Measurements from ENCODE around the gene ADAMTS13. TPM values are rescaled to one million over a fixed set of nuclear protein-coding genes. Genes with fewer than 3 reads are reported as not detected.

The ADAMTS13 gene
- total and polyA plus RNA-seq, 9 of the 15 experiments (the other 6 are each of a cell fraction or from before 2014, with no cell fraction given) = 0.03 to 0.20 (median 0.04) TPM; not detected in 4

GRCh38 chr9:133459476-133460404, 37.6 kb downstream of the ADAMTS13 start, which contains the start of gene CACFD1 (continued):
- TF ChIP-seq ATF3 (IDR thresholded peaks at IDR 0.05) (no peak), ATF3 (CRISPR knock-in tag; conservative IDR thresholded peaks at IDR 0.05) (no peak), RBM25 (IDR thresholded peaks at IDR 0.05; ENCODE audit: low read depth, low read length, severe bottlenecking) (no peak), ZNF764 (CRISPR knock-in tag; IDR thresholded peaks at IDR 0.05; ENCODE audit: low read depth) (no peak), NR2C2 (CRISPR knock-in tag; IDR thresholded peaks at IDR 0.05) (no peak), NR2C2 (tag; IDR thresholded peaks at IDR 0.05) (no peak; the same call in 1 of the 2 replicates), ZNF778 (CRISPR knock-in tag; IDR thresholded peaks at IDR 0.05) (no peak), SAP30 (IDR thresholded peaks at IDR 0.05; ENCODE audit: borderline replicate concordance, insufficient read depth, low read depth, low read length, poor library complexity, severe bottlenecking) (no peak), SRSF3 (IDR thresholded peaks at IDR 0.05; ENCODE audit: insufficient read depth, low read length) (no peak), ZNF143 (CRISPR knock-in tag; IDR thresholded peaks at IDR 0.05) (peak; percentile 82), NBN (IDR thresholded peaks at IDR 0.05; ENCODE audit: low read depth) (no peak), TRIM24 (IDR thresholded peaks at IDR 0.05) (no peak), SMARCB1 (IDR thresholded peaks at IDR 0.05; ENCODE audit: insufficient read length, low read depth) (no peak), GATAD2A (IDR thresholded peaks at IDR 0.05) (peak; percentile 46; the same call in 1 of the 2 replicates), ATF1 (CRISPR knock-in tag; IDR thresholded peaks at IDR 0.05) (no peak), ATF1 (tag; IDR thresholded peaks at IDR 0.05) (peak; percentile 44), ZNF644 (tag; IDR thresholded peaks at IDR 0.05; ENCODE audit: low read depth) (no peak), ZNF57 (CRISPR knock-in tag; IDR thresholded peaks at IDR 0.05) (no peak), ZBTB7A (IDR thresholded peaks at IDR 0.05; ENCODE audit: borderline replicate concordance, control insufficient read depth, low read depth, low read length) (peak; percentile 92), CREB1 (IDR thresholded peaks at IDR 0.05) (peak; percentile 14; the same call in 1 of the 2 replicates), CREB1 (CRISPR knock-in tag; IDR thresholded peaks at IDR 0.05) (peak; percentile 43; the same call in 1 of the 2 replicates), PML (IDR thresholded peaks at IDR 0.05; ENCODE audit: low read length) (no peak)
- TF ChIP-seq, protein P1, sequence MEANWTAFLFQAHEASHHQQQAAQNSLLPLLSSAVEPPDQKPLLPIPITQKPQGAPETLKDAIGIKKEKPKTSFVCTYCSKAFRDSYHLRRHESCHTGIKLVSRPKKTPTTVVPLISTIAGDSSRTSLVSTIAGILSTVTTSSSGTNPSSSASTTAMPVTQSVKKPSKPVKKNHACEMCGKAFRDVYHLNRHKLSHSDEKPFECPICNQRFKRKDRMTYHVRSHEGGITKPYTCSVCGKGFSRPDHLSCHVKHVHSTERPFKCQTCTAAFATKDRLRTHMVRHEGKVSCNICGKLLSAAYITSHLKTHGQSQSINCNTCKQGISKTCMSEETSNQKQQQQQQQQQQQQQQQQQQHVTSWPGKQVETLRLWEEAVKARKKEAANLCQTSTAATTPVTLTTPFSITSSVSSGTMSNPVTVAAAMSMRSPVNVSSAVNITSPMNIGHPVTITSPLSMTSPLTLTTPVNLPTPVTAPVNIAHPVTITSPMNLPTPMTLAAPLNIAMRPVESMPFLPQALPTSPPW (CRISPR knock-in tag; IDR thresholded peaks at IDR 0.05) = no peak; the same call in 1 of the 2 replicates
- TF ChIP-seq, protein P2, sequence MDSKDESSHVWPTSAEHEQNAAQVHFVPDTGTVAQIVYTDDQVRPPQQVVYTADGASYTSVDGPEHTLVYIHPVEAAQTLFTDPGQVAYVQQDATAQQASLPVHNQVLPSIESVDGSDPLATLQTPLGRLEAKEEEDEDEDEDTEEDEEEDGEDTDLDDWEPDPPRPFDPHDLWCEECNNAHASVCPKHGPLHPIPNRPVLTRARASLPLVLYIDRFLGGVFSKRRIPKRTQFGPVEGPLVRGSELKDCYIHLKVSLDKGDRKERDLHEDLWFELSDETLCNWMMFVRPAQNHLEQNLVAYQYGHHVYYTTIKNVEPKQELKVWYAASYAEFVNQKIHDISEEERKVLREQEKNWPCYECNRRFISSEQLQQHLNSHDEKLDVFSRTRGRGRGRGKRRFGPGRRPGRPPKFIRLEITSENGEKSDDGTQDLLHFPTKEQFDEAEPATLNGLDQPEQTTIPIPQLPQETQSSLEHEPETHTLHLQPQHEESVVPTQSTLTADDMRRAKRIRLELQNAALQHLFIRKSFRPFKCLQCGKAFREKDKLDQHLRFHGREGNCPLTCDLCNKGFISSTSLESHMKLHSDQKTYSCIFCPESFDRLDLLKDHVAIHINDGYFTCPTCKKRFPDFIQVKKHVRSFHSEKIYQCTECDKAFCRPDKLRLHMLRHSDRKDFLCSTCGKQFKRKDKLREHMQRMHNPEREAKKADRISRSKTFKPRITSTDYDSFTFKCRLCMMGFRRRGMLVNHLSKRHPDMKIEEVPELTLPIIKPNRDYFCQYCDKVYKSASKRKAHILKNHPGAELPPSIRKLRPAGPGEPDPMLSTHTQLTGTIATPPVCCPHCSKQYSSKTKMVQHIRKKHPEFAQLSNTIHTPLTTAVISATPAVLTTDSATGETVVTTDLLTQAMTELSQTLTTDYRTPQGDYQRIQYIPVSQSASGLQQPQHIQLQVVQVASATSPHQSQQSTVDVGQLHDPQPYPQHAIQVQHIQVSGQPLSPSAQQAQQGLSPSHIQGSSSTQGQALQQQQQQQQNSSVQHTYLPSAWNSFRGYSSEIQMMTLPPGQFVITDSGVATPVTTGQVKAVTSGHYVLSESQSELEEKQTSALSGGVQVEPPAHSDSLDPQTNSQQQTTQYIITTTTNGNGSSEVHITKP (IDR thresholded peaks at IDR 0.05; ENCODE audit: partially characterized antibody) = no peak
